Activated CD8-positive, alpha-beta T cell treated with anti-CD3 and anti-CD28 coated beads for 36 hours (primary cell): ENCODE results near the gene PLK2. TPM values are rescaled to one million over a fixed set of nuclear protein-coding genes. Genes with fewer than 3 reads are reported as not detected.

Experiments used
- ATAC-seq: fragments of 200-7000 bp; cut with Tn5 transposase; one replicate; pipeline ENCODE4 v1.10.0; 2021; ENCODE audit warnings: mild to moderate bottlenecking, moderate library complexity
- CTCF ChIA-PET: fragments of 350-600 bp; sonication (Branson Sonifier 250); formaldehyde crosslinking; loops from one replicate; lab custom pipeline; 2021; ENCODE audit warnings: antibody characterized with exemption; lab: Charles Lee
- POLR2A ChIA-PET: fragments of 350-600 bp; sonication (Branson Sonifier 250); formaldehyde crosslinking; loops from one replicate; lab custom pipeline; 2021; ENCODE audit warnings: antibody characterized with exemption; lab: Charles Lee
- DNase-seq: peaks from one replicate; pipeline ENCODE4 v3.0.0-alpha.2; 2020
- H3K27ac Mint-ChIP-seq: one replicate; pipeline ENCODE4 v1.8.0; 2021; ENCODE audit warnings: mild to moderate bottlenecking, mixed read lengths
- H3K27me3 Mint-ChIP-seq: one replicate; pipeline ENCODE4 v1.8.0; 2021; ENCODE audit warnings: mixed read lengths
- H3K36me3 Mint-ChIP-seq: one replicate; pipeline ENCODE4 v1.8.0; 2021; ENCODE audit warnings: low read depth, mixed read lengths
- H3K4me1 Mint-ChIP-seq: one replicate; pipeline ENCODE4 v1.8.0; 2021; ENCODE audit warnings: low read depth, mixed read lengths
- H3K4me3 Mint-ChIP-seq: one replicate; pipeline ENCODE4 v1.8.0; 2021; ENCODE audit warnings: mild to moderate bottlenecking, moderate library complexity, mixed read lengths
- H3K9me3 Mint-ChIP-seq: one replicate; pipeline ENCODE4 v1.8.0; 2021; ENCODE audit warnings: mixed read lengths
- intact Hi-C: fragments of 100-400 bp; cut with micrococcal nuclease; formaldehyde crosslinking; loops from one replicate; pipeline ENCODE4 v1.10.0; 2022
- total RNA-seq, 2 experiments: library from RNA; stranded (reverse); gene quantifications; one replicate each; pipeline ENCODE4 v1.2.3, GENCODE V29; 2021
- TF ChIP-seq, protein P1 (sequence below): fragments of 200-600 bp; IDR thresholded peaks from one replicate; pipeline ENCODE4 v1.8.0; 2022; ENCODE audit warnings: antibody characterized with exemption, mild to moderate bottlenecking

Gene PLK2
- total RNA-seq, 2 experiments from 2014 or later, result 3.1 to 4.0 TPM

DNA sequence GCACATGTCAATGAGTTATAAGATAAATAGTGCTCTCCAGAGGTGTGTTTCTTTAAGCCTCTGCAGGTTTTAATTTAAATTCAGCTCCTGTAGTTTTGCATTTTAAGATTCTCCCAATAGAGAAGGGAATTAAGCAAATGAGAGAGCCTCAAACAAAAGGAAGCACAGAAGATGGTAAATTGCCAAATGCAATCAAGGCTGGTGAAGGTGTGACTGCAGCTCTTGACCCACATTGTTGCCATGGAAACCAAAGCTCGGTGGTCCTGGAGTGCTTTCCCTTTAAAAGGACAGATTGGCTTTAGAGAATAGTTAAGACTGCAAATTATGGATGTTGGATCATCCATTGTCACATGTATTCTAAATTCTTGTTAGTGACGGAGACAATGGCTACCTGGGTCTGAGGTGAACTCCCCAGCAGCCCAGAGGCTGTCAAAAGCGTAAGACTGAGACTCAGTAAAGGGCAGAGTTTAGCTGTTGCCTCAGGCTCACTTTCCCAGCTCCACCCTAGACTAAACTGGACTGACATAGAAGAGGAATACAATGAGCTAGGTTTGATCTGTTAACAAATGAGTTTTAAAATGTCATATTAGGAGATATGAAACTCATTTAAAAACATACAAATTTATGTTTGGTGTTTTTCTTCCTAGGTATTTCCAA is 43.6 kb upstream of the PLK2 start:
- Mint-ChIP-seq H3K4me1 (peaks cover 5% of the 10 kb centered on the region), H3K27ac (no peak overlapping the region), H3K27me3 (no peaks in the 10 kb centered on the region), H3K4me3 (no peak overlapping the region), H3K9me3 (no peaks in the 10 kb centered on the region), H3K36me3 (no peaks in the 10 kb centered on the region)
- TF ChIP-seq, protein P1, sequence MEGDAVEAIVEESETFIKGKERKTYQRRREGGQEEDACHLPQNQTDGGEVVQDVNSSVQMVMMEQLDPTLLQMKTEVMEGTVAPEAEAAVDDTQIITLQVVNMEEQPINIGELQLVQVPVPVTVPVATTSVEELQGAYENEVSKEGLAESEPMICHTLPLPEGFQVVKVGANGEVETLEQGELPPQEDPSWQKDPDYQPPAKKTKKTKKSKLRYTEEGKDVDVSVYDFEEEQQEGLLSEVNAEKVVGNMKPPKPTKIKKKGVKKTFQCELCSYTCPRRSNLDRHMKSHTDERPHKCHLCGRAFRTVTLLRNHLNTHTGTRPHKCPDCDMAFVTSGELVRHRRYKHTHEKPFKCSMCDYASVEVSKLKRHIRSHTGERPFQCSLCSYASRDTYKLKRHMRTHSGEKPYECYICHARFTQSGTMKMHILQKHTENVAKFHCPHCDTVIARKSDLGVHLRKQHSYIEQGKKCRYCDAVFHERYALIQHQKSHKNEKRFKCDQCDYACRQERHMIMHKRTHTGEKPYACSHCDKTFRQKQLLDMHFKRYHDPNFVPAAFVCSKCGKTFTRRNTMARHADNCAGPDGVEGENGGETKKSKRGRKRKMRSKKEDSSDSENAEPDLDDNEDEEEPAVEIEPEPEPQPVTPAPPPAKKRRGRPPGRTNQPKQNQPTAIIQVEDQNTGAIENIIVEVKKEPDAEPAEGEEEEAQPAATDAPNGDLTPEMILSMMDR, result no peak
- ChIA-PET CTCF (no interaction called here), POLR2A (no interaction called here)
- ATAC-seq, result no peak
- no peak for DNase-seq
- intact Hi-C loops, result no loop called here

DNA sequence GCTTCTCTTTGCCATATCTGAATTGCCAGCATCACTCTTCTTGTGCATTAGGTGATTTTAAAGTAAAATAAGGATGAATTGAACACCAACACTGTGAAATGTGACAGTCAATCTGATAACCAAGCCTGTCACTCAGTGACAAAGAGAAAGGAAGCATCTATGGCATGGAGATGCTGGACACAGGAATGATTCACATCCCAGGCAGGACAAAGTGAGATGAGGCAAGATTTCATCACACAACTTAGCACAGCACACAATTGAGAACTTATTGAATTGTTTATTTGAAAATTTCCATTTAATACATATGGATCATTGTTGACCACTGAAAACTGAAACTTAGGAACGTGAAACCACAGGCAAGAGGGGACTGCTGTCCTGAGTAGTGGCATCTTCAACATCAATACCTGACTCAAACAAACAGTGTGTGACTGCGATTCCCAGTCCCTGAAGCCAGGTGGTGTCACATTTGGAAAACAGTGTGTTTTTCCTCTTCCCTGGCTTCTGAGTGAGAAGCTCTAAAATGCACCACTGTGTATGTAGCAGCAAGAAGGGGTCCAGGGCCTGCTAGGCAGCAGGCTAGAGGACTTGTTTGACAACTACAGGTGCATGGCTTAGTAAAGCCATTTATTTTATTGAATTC is 42.0 kb upstream of the PLK2 start:
- DNase-seq (no peak), ATAC-seq (no peak)
- intact Hi-C loops, result no loop called here
- no peak overlapping the region for H3K27ac Mint-ChIP-seq
- H3K27me3 Mint-ChIP-seq, result no peaks in the 10 kb centered on the region
- TF ChIP-seq, protein P1, result no peak
- CTCF ChIA-PET, result no interaction called here
- no peak overlapping the region for H3K4me3 Mint-ChIP-seq
- H3K9me3 Mint-ChIP-seq, result no peaks in the 10 kb centered on the region
- POLR2A ChIA-PET, result no interaction called here
- peaks cover 5% of the 10 kb centered on the region for H3K4me1 Mint-ChIP-seq
- H3K36me3 Mint-ChIP-seq, result no peaks in the 10 kb centered on the region

DNA sequence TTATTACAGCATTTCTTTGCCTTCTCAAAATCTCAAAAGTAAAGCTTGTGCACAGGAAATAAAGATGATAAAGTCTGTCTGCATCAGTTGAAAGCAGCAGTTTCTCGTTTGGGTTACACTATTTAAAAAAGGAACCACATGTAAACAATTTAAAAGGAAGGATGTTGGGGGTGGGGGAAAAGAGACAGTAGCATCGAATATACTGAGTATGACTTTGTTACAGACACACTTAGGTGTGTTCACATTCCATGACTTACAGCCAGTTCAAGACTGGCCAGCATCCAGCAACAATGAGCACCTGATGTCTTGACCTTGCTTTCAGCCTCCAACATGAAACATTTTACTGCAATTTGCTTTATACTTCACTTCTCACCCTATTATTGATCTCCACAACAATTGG is 40.1 kb upstream of the PLK2 start:
- intact Hi-C loops, result loop anchor here (10.0 kb wide), 1 partner anchor 355 kb away; no protein-coding TSS in a partner anchor
- ChIA-PET CTCF (no interaction called here), POLR2A (no interaction called here)
- Mint-ChIP-seq H3K9me3 (no peaks in the 10 kb centered on the region), H3K4me3 (no peak overlapping the region), H3K36me3 (no peaks in the 10 kb centered on the region), H3K27me3 (no peaks in the 10 kb centered on the region), H3K27ac (no peak overlapping the region), H3K4me1 (peaks cover 5% of the 10 kb centered on the region)
- TF ChIP-seq, protein P1, result no peak
- DNase-seq (no peak), ATAC-seq (no peak)

DNA sequence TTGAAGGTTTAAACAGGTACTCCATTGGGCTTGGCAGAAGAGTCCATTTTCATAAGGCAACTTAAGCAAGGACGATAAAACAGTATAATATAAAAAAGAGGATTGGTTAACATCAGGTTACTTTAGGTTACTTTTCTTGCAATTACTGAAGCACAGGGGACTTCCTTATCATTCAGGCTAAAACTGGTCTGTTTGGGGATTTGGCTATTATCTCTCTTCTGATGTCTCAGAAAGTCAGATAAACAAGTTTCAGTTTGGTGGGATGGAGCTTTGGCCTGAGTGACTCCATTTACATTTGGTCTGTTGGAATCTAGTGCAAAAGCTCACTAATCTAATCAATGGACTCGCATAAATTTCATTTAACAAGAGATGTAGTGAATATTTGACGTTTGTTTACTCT is 39.3 kb upstream of the PLK2 start:
- CTCF ChIA-PET, result interaction anchor here (0.8 to 1.0 kb wide), 2 partner anchors 10 to 351 kb away, joined by 3 to 4 read pairs; no protein-coding TSS in a partner anchor
- H3K4me1 Mint-ChIP-seq, result peaks cover 5% of the 10 kb centered on the region
- POLR2A ChIA-PET, result no interaction called here
- DNase-seq, result no peak
- no peak overlapping the region for H3K27ac Mint-ChIP-seq
- H3K9me3 Mint-ChIP-seq, result no peaks in the 10 kb centered on the region
- H3K27me3 Mint-ChIP-seq, result no peaks in the 10 kb centered on the region
- H3K36me3 Mint-ChIP-seq, result no peaks in the 10 kb centered on the region
- TF ChIP-seq, protein P1, result no peak
- no peak overlapping the region for H3K4me3 Mint-ChIP-seq
- intact Hi-C loops, result loop anchor here (10.0 kb wide), 1 partner anchor 356 kb away; no protein-coding TSS in a partner anchor
- ATAC-seq, result no peak

DNA sequence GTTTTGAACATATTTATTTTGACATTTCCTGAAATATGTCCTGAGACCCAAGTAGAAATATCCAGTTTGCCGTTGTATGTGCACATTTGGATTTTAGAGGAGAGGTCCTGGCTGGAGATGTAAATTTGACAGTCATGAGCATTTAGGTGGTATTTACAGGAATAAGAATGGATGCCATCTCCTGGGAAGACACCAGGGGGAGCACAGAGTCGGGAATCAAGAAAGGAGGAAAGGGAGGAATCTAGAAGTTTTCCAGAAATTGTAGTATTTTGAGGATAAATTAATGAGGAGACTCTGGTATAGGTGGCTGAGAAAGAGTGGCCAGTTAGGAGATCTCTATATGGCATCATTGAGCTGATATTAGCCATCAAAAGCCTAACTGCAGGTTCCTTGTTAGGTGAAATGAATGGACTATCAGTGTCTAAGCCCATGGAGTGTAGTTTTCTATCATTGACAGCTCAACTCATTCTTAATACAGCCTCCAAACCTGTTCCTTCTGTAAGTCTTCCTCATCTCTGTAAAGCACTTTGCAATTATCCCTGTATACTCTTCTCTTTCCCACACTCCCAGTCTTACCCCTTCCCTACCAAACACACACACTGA is 38.6 kb upstream of the PLK2 start:
- H3K36me3 Mint-ChIP-seq, result no peaks in the 10 kb centered on the region
- POLR2A ChIA-PET, result no interaction called here
- DNase-seq (no peak), ATAC-seq (no peak)
- peaks cover 5% of the 10 kb centered on the region for H3K4me1 Mint-ChIP-seq
- TF ChIP-seq, protein P1, result no peak
- intact Hi-C loops, result loop anchor here (10.0 kb wide), 1 partner anchor 356 kb away; no protein-coding TSS in a partner anchor
- no peak overlapping the region for H3K4me3 Mint-ChIP-seq
- H3K9me3 Mint-ChIP-seq, result no peaks in the 10 kb centered on the region
- no peaks in the 10 kb centered on the region for H3K27me3 Mint-ChIP-seq
- CTCF ChIA-PET, result interaction anchor here (0.6 to 1.0 kb wide), 3 partner anchors 9 to 720 kb away, joined by 3 to 4 read pairs (median 3); no protein-coding TSS in a partner anchor
- no peak overlapping the region for H3K27ac Mint-ChIP-seq
